H9 (cell line): Measurements from ENCODE around the gene STON2. TPM values are rescaled to one million over a fixed set of nuclear protein-coding genes. Genes with fewer than 3 reads are reported as not detected.

Experiments
- DNase-seq: peaks from one replicate; pipeline ENCODE4 v3.0.0-alpha.2; 2017
- H2AFZ ChIP-seq: one replicate; pipeline ENCODE4 v1.6.1; 2013; ENCODE audit warnings: mild to moderate bottlenecking, low read length, control low read depth, moderate library complexity
- H2AK5ac ChIP-seq: 2 replicates; pipeline ENCODE4 v1.6.1; 2013; ENCODE audit warnings: low read length, control low read depth, mixed read lengths; ENCODE audit not compliant: insufficient read length
- H2BK120ac ChIP-seq: one replicate; pipeline ENCODE4 v1.6.1; 2013; ENCODE audit warnings: low read depth, mild to moderate bottlenecking, low read length, control low read depth, inconsistent platforms; ENCODE audit not compliant: poor library complexity, severe bottlenecking
- H2BK12ac ChIP-seq: 2 replicates; pipeline ENCODE4 v1.6.1; 2013; ENCODE audit warnings: low read length, control low read depth, mixed read lengths, low read depth; ENCODE audit not compliant: insufficient read length
- H2BK15ac ChIP-seq: 2 replicates; pipeline ENCODE4 v1.6.1; 2013; ENCODE audit warnings: low read depth, low read length, control low read depth
- H2BK20ac ChIP-seq: one replicate; pipeline ENCODE4 v1.6.1; 2013; ENCODE audit warnings: low read depth, mild to moderate bottlenecking, low read length, control low read depth, inconsistent platforms; ENCODE audit not compliant: poor library complexity, severe bottlenecking
- H2BK5ac ChIP-seq: 2 replicates; pipeline ENCODE4 v1.6.1; 2013; ENCODE audit warnings: low read length, control low read depth, mixed read lengths; ENCODE audit not compliant: insufficient read length
- H3K14ac ChIP-seq: 2 replicates; pipeline ENCODE4 v1.6.1; 2013; ENCODE audit warnings: low read length, control low read depth; ENCODE audit not compliant: insufficient read depth
- H3K18ac ChIP-seq: 2 replicates; pipeline ENCODE4 v1.6.1; 2013; ENCODE audit warnings: low read depth, mild to moderate bottlenecking, mixed read lengths, low read length, control low read depth; ENCODE audit not compliant: insufficient read length
- H3K23ac ChIP-seq: 2 replicates; pipeline ENCODE4 v1.6.1; 2013; ENCODE audit warnings: low read length, control low read depth, mixed read lengths, low read depth; ENCODE audit not compliant: insufficient read length
- H3K23me2 ChIP-seq: 2 replicates; pipeline ENCODE4 v1.6.1; 2013; ENCODE audit warnings: low read depth, mild to moderate bottlenecking, mixed read lengths, low read length, control low read depth; ENCODE audit not compliant: insufficient read length, poor library complexity, severe bottlenecking
- H3K27ac ChIP-seq: 2 replicates; pipeline ENCODE4 v1.5.1; 2013; ENCODE audit warnings: low read length, control low read depth, mixed read lengths, low read depth; ENCODE audit not compliant: insufficient read length
- H3K27me3 ChIP-seq: 2 replicates; pipeline ENCODE4 v1.6.1; 2013; ENCODE audit warnings: low read length, control low read depth, inconsistent platforms; ENCODE audit not compliant: insufficient read depth
- H3K4ac ChIP-seq: 2 replicates; pipeline ENCODE4 v1.6.1; 2013; ENCODE audit warnings: low read depth, mild to moderate bottlenecking, control low read depth, inconsistent platforms, low read length, moderate library complexity
- H3K4me1 ChIP-seq: 2 replicates; pipeline ENCODE4 v1.6.1; 2013; ENCODE audit warnings: low read length, control low read depth, inconsistent platforms; ENCODE audit not compliant: insufficient read depth
- H3K4me2 ChIP-seq: 2 replicates; pipeline ENCODE4 v1.6.1; 2013; ENCODE audit warnings: low read length, control low read depth, mixed read lengths; ENCODE audit not compliant: insufficient read length, insufficient read depth
- H3K56ac ChIP-seq: 2 replicates; pipeline ENCODE4 v1.6.1; 2013; ENCODE audit warnings: low read depth, mild to moderate bottlenecking, mixed read lengths, low read length, control low read depth; ENCODE audit not compliant: insufficient read length
- H3K79me1 ChIP-seq: 2 replicates; pipeline ENCODE4 v1.6.1; 2013; ENCODE audit warnings: low read depth, mild to moderate bottlenecking, moderate library complexity, low read length, control low read depth, inconsistent platforms; ENCODE audit not compliant: insufficient read depth, poor library complexity, severe bottlenecking
- H3K79me2 ChIP-seq: 2 replicates; pipeline ENCODE4 v1.6.1; 2013; ENCODE audit warnings: low read length, control low read depth, inconsistent platforms; ENCODE audit not compliant: insufficient read depth
- H3K9ac ChIP-seq: 2 replicates; pipeline ENCODE4 v1.6.1; 2013; ENCODE audit warnings: low read length, control low read depth, mixed read lengths; ENCODE audit not compliant: insufficient read length; ENCODE audit errors: extremely low read depth
- H3K9me3 ChIP-seq: one replicate; pipeline ENCODE4 v1.6.1; 2013; ENCODE audit warnings: low read depth, low read length, inconsistent platforms; ENCODE audit not compliant: control insufficient read depth
- H3T11ph ChIP-seq: one replicate; pipeline ENCODE4 v1.6.1; 2013; ENCODE audit warnings: mild to moderate bottlenecking, low read length, control low read depth, inconsistent platforms
- H4K20me1 ChIP-seq: one replicate; pipeline ENCODE4 v1.6.1; 2013; ENCODE audit not compliant: control insufficient read depth, insufficient read length, insufficient read depth
- H4K5ac ChIP-seq: 2 replicates; pipeline ENCODE4 v1.6.1; 2013; ENCODE audit warnings: low read depth, mild to moderate bottlenecking, mixed read lengths, low read length, control low read depth; ENCODE audit not compliant: insufficient read length
- H4K8ac ChIP-seq: replicated peaks from 2 replicates; pipeline ENCODE4 v1.6.1; 2013; ENCODE audit warnings: low read length, control low read depth, mixed read lengths, low read depth; ENCODE audit not compliant: insufficient read length
- H4K91ac ChIP-seq: 2 replicates; pipeline ENCODE4 v1.6.1; 2013; ENCODE audit warnings: low read depth, mild to moderate bottlenecking, moderate library complexity, mixed read lengths, low read length, control low read depth; ENCODE audit not compliant: insufficient read length
- H3K27ac Mint-ChIP-seq, 3 experiments: 2 replicates in 2 of 3; 3 replicates in 1 of 3; pipeline ENCODE4 v1.8.0; 2020 to 2021; ENCODE audit warnings: mixed read lengths in 3 of 3, mild to moderate bottlenecking in 1 of 3, moderate library complexity in 1 of 3
- H3K27me3 Mint-ChIP-seq: 2 replicates; pipeline ENCODE4 v1.8.0; 2021; ENCODE audit warnings: low read depth, mild to moderate bottlenecking, moderate library complexity, mixed read lengths
- H3K36me3 Mint-ChIP-seq, 3 experiments: 2 replicates in 2 of 3; 3 replicates in 1 of 3; pipeline ENCODE4 v1.8.0; 2020 to 2021; ENCODE audit warnings: low read depth in 3 of 3, mixed read lengths in 3 of 3; ENCODE audit not compliant: insufficient read depth in 1 of 3
- H3K4me1 Mint-ChIP-seq, 2 experiments: 2 replicates each; pipeline ENCODE4 v1.8.0; 2020; ENCODE audit warnings: mixed read lengths in 2 of 2
- H3K4me3 Mint-ChIP-seq, 2 experiments: 2 replicates in 1 of 2; 3 replicates in 1 of 2; pipeline ENCODE4 v1.8.0; 2020 to 2021; ENCODE audit warnings: mild to moderate bottlenecking in 2 of 2, mixed read lengths in 2 of 2, moderate library complexity in 1 of 2
- H3K9me3 Mint-ChIP-seq, 2 experiments: 2 replicates in 1 of 2; 3 replicates in 1 of 2; pipeline ENCODE4 v1.8.0; 2020; ENCODE audit warnings: mild to moderate bottlenecking in 2 of 2, mixed read lengths in 2 of 2, moderate library complexity in 1 of 2
- CTCF ChIP-seq: fragments of 200-600 bp; sonication (generic); conservative IDR thresholded peaks from 3 replicates; pipeline ENCODE4 v1.8.0; 2021; ENCODE audit warnings: antibody characterized with exemption, mild to moderate bottlenecking
- WGBS: extraction: QIAGEN DNeasy Blood & Tissue Kit; methylation state at CpG from one replicate; pipeline ENCODE4 v1.1.7; 2013; ENCODE audit warnings: missing lambda C conversion rate, low lambda C conversion rate, mixed read lengths; ENCODE audit not compliant: insufficient read length; ENCODE audit errors: extremely low coverage; 5-methylcytosine and 5-hydroxymethylcytosine counted together
- total RNA-seq: library from RNA; stranded (reverse); gene quantifications from 2 replicates; pipeline ENCODE4 v1.2.1, GENCODE V29; 2021

STON2 gene
- total RNA-seq, 1 experiment from 2014 or later, result 62.9 TPM

- Histone ChIP-seq H2BK5ac (no peak overlapping the region), H4K91ac (no peak overlapping the region), H2AFZ (no peak overlapping the region), H4K5ac (no peak overlapping the region), H3T11ph (no peak overlapping the region), H3K23ac (no peak overlapping the region), H3K27me3 (no peaks in the 10 kb centered on the region), H3K79me2 (no peaks in the 10 kb centered on the region), H3K79me1 (no peaks in the 10 kb centered on the region), H4K8ac (no peak overlapping the region), H3K9me3 (no peaks in the 10 kb centered on the region), H3K56ac (no peak overlapping the region), H3K14ac (no peak overlapping the region), H3K9ac (no peak overlapping the region), H3K23me2 (no peaks in the 10 kb centered on the region), H2BK12ac (no peak overlapping the region), H3K4me1 (no peaks in the 10 kb centered on the region), H2BK120ac (no peak overlapping the region), H2BK15ac (no peak overlapping the region), H2AK5ac (no peak overlapping the region), H2BK20ac (no peak overlapping the region), H3K4ac (no peak overlapping the region), H3K18ac (no peak overlapping the region), H3K27ac (no peak overlapping the region), H3K4me2 (no peak overlapping the region), H4K20me1 (no peaks in the 10 kb centered on the region)
- Mint-ChIP-seq H3K4me1 (peaks cover 8 to 11% of the 10 kb centered on the region in 2 experiments), H3K36me3 (no peaks in the 10 kb centered on the region), H3K27ac (no peak overlapping the region), H3K9me3 (no peaks in the 10 kb centered on the region), H3K4me3 (no peak overlapping the region), H3K27me3 (no peaks in the 10 kb centered on the region)
- no CpG with 5 or more reads among the region's 2 CpGs for WGBS
- no peak for DNase-seq
- TF ChIP-seq CTCF, result no peak
These were observed 52.1 kb downstream of the STON2 start for GRCh38 chr14:81348061-81348460.
